Uterus (tissue), 2 donors: ENCODE data around the gene DNAJC11.

ENCODE experiments used
- POLR2A ChIP-seq, 2 donors: fragments of 450-650 bp; IDR thresholded peaks; one replicate each; pipeline ENCODE4 v1.6.1; 2016; ENCODE audit warnings: antibody characterized with exemption in 2 of 2, mild to moderate bottlenecking in 1 of 2, moderate library complexity in 1 of 2
- TF ChIP-seq, protein P1 (sequence below), 4 experiments: fragments of 200-600 bp in 2 of 4; fragments of 450-650 bp in 2 of 4; sonication (generic) in 2 of 4; IDR thresholded peaks; one replicate each; pipeline ENCODE4 v1.5.1; 2016 to 2019; ENCODE audit warnings: antibody characterized with exemption in 4 of 4, mild to moderate bottlenecking in 2 of 4, moderate library complexity in 1 of 4

DNA sequence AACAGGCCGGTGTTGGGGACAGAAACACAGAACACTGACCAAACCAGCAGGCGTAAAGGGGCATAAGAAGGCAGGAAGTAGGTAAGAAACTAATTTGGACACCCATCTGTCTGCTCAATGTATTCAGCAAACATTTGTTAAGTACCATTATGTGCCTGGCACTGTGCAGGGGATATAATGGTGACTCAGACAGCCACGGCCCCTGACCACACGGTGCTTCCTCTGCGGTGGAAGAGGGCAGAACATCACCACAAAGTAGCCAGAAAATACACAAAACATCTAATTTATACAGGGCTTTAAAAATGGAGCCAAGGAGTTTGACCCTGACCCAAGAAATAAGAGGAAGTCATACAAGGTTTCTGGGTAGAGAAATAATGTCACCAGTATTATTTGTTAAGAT lies 12.9 kb downstream of the DNAJC11 start:
- TF ChIP-seq, protein P1, sequence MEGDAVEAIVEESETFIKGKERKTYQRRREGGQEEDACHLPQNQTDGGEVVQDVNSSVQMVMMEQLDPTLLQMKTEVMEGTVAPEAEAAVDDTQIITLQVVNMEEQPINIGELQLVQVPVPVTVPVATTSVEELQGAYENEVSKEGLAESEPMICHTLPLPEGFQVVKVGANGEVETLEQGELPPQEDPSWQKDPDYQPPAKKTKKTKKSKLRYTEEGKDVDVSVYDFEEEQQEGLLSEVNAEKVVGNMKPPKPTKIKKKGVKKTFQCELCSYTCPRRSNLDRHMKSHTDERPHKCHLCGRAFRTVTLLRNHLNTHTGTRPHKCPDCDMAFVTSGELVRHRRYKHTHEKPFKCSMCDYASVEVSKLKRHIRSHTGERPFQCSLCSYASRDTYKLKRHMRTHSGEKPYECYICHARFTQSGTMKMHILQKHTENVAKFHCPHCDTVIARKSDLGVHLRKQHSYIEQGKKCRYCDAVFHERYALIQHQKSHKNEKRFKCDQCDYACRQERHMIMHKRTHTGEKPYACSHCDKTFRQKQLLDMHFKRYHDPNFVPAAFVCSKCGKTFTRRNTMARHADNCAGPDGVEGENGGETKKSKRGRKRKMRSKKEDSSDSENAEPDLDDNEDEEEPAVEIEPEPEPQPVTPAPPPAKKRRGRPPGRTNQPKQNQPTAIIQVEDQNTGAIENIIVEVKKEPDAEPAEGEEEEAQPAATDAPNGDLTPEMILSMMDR (IDR thresholded peaks at IDR 0.05), result no peak
- no peak for TF ChIP-seq POLR2A (IDR thresholded peaks at IDR 0.05)
